Mesenchymal stem cell (in vitro differentiated cells and primary cell): Measurements from ENCODE around the gene FLRT1.

Experiments used
- DNase-seq: peaks from one replicate; pipeline ENCODE4 v3.0.0-alpha.2; 2013
- H2AFZ ChIP-seq: one replicate; pipeline ENCODE4 v1.6.1; 2013; ENCODE audit warnings: low read depth, mild to moderate bottlenecking, control low read depth, inconsistent platforms, low read length, moderate library complexity
- H2AK5ac ChIP-seq: 2 replicates; pipeline ENCODE4 v1.6.1; 2013; ENCODE audit warnings: low read length, moderate library complexity, mild to moderate bottlenecking, inconsistent platforms; ENCODE audit not compliant: severe bottlenecking
- H2BK120ac ChIP-seq: one replicate; pipeline ENCODE4 v1.6.1; 2013; ENCODE audit warnings: low read depth, mild to moderate bottlenecking, inconsistent platforms, low read length, moderate library complexity
- H2BK12ac ChIP-seq, 2 experiments: one replicate each; pipeline ENCODE4 v1.6.1; 2013; ENCODE audit warnings: inconsistent platforms in 2 of 2, low read length in 2 of 2, mild to moderate bottlenecking in 2 of 2, moderate library complexity in 2 of 2, control low read depth in 1 of 2
- H2BK15ac ChIP-seq: one replicate; pipeline ENCODE4 v1.6.1; 2013; ENCODE audit warnings: mild to moderate bottlenecking, low read depth, inconsistent platforms; ENCODE audit not compliant: poor library complexity, severe bottlenecking
- H2BK5ac ChIP-seq: 2 replicates; pipeline ENCODE4 v1.6.1; 2013; ENCODE audit warnings: low read depth, mild to moderate bottlenecking, low read length, control low read depth, inconsistent platforms; ENCODE audit not compliant: poor library complexity, severe bottlenecking
- H3K14ac ChIP-seq, 2 experiments: one replicate each; pipeline ENCODE4 v1.6.1; 2013; ENCODE audit warnings: inconsistent platforms in 2 of 2, low read length in 2 of 2, control low read depth in 1 of 2, mild to moderate bottlenecking in 1 of 2, moderate library complexity in 1 of 2
- H3K18ac ChIP-seq, 2 experiments: one replicate each; pipeline ENCODE4 v1.6.1; 2013; ENCODE audit warnings: inconsistent platforms in 2 of 2, low read length in 2 of 2, control low read depth in 1 of 2, low read depth in 1 of 2, mild to moderate bottlenecking in 1 of 2
- H3K23ac ChIP-seq, 2 experiments: one replicate each; pipeline ENCODE4 v1.6.1; 2013; ENCODE audit warnings: inconsistent platforms in 2 of 2, low read length in 2 of 2, mild to moderate bottlenecking in 2 of 2, moderate library complexity in 2 of 2, control low read depth in 1 of 2
- H3K27ac ChIP-seq: 2 replicates; pipeline ENCODE4 v1.5.1; 2013; ENCODE audit warnings: mild to moderate bottlenecking, moderate library complexity, low read length, control low read depth, inconsistent platforms; ENCODE audit not compliant: poor library complexity, severe bottlenecking
- H3K27me3 ChIP-seq, 2 experiments: 2 replicates each; pipeline versions ENCODE4 v1.6.1 to v1.7.0; 2013; ENCODE audit warnings: low read length in 2 of 2, mild to moderate bottlenecking in 2 of 2, moderate library complexity in 2 of 2, control low read depth in 1 of 2, inconsistent platforms in 1 of 2; ENCODE audit not compliant: control insufficient read depth in 1 of 2, insufficient read depth in 1 of 2
- H3K36me3 ChIP-seq, 2 experiments: 2 replicates each; pipeline versions ENCODE4 v1.6.1 to v1.7.0; 2013; ENCODE audit warnings: low read length in 2 of 2, control low read depth in 1 of 2, inconsistent platforms in 1 of 2, low read depth in 1 of 2, mild to moderate bottlenecking in 1 of 2; ENCODE audit not compliant: insufficient read depth in 2 of 2, control insufficient read depth in 1 of 2
- H3K4ac ChIP-seq, 2 experiments: one replicate each; pipeline ENCODE4 v1.6.1; 2013; ENCODE audit warnings: inconsistent platforms in 2 of 2, low read length in 2 of 2, mild to moderate bottlenecking in 2 of 2, moderate library complexity in 2 of 2, control low read depth in 1 of 2, low read depth in 1 of 2
- H3K4me1 ChIP-seq: 2 replicates; pipeline ENCODE4 v1.6.1; 2013; ENCODE audit warnings: low read depth, low read length, control low read depth; ENCODE audit not compliant: control insufficient read depth, insufficient read depth
- H3K4me2 ChIP-seq: 2 replicates; pipeline ENCODE4 v1.6.1; 2013; ENCODE audit warnings: low read length, mild to moderate bottlenecking, inconsistent platforms; ENCODE audit not compliant: poor library complexity, severe bottlenecking
- H3K4me3 ChIP-seq, 2 experiments: 2 replicates each; pipeline versions ENCODE4 v1.5.1 to v1.7.0; 2013; ENCODE audit warnings: low read length in 2 of 2, mild to moderate bottlenecking in 2 of 2, control low read depth in 1 of 2, low read depth in 1 of 2; ENCODE audit not compliant: insufficient read depth in 1 of 2
- H3K79me1 ChIP-seq: replicated peaks from 2 replicates; pipeline ENCODE4 v1.6.1; 2013; ENCODE audit warnings: mild to moderate bottlenecking, control low read depth, low read length, inconsistent platforms; ENCODE audit not compliant: poor library complexity, severe bottlenecking
- H3K9ac ChIP-seq: 2 replicates; pipeline ENCODE4 v1.7.0; 2013; ENCODE audit warnings: mild to moderate bottlenecking, low read length, moderate library complexity
- H3K9me3 ChIP-seq: 2 replicates; pipeline ENCODE4 v1.7.0; 2013; ENCODE audit warnings: mild to moderate bottlenecking, low read length; ENCODE audit not compliant: control insufficient read depth
- H4K8ac ChIP-seq: one replicate; pipeline ENCODE4 v1.6.1; 2013; ENCODE audit warnings: inconsistent platforms, mild to moderate bottlenecking, low read length, moderate library complexity
- H4K91ac ChIP-seq: one replicate; pipeline ENCODE4 v1.6.1; 2013; ENCODE audit warnings: mild to moderate bottlenecking, low read length, inconsistent platforms
- WGBS: methylation state at CpG from one replicate; pipeline ENCODE4 v1.1.7; 2013; ENCODE audit warnings: mixed read lengths; 5-methylcytosine and 5-hydroxymethylcytosine counted together

FLRT1 gene

DNA sequence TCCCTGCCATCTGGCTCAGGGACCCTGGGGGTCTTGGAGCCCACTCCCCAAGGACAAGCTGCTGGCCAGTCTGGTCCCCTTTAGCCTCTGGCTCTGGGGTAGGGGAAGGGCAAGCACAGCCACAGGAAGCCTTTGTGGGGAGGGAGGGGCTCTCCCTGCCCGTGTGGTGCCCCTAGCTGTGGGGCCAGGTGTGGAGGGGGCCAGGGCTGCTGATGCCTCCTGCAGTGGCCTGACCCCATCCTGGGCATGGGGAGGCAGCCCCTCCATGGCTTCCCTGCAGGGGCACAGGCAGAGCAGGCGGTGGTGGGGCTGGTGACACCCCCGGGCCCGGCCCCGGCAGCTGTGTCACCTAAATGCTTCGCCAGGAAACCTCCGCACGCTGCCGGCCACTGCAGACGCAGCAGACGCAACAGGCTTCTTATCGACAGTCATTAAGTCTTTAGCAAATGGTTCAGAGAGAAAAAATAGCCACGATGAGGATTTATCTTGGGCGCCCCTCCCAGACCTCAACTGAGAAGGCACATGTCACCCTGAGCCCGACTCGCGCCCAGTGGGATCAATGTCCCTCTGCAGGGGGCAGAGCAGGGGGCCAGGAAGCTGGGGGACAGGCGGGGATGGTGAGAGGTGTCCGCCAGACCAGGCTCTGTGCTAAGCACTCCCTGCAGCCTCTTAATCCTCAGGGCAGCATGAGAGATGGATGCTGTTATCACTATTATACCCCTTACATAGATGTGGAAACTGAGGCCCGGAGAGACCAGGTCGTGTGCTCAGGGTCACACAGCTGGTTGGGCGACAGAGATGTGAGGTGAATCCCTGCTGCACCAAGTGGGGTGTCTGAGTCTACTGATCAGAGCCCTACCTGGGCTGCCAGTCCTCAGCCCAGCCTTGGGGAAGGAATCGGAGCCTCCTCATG lies 33.9 kb downstream of the FLRT1 start:
- H3K4me3 ChIP-seq = no peak overlapping the region
- H3K4me2 ChIP-seq = no peak overlapping the region
- H2BK5ac ChIP-seq = no peak overlapping the region
- peaks cover 16 to 60% of the 10 kb centered on the region in 2 experiments for H3K27me3 ChIP-seq
- H3K36me3 ChIP-seq = no peaks in the 10 kb centered on the region
- H4K8ac ChIP-seq = no peak overlapping the region
- H3K23ac ChIP-seq = no peak overlapping the region
- no peak overlapping the region for H3K4ac ChIP-seq
- no peak overlapping the region for H2BK15ac ChIP-seq
- no peak overlapping the region for H2BK120ac ChIP-seq
- H3K79me1 ChIP-seq = no peaks in the 10 kb centered on the region
- H3K27ac ChIP-seq = no peak overlapping the region
- H3K4me1 ChIP-seq = no peaks in the 10 kb centered on the region
- no peak overlapping the region for H4K91ac ChIP-seq
- H3K18ac ChIP-seq = no peak overlapping the region
- no peak overlapping the region for H2AFZ ChIP-seq
- H2BK12ac ChIP-seq = no peak overlapping the region
- H3K14ac ChIP-seq = peak overlapping the region in 1 of 2 experiments; percentile 46
- no peak overlapping the region for H2AK5ac ChIP-seq
- H3K9ac ChIP-seq = no peak overlapping the region
- WGBS = 79% methylated on average over 21 of the region's 23 CpGs
- H3K9me3 ChIP-seq = no peaks in the 10 kb centered on the region
- no peak for DNase-seq

- Histone ChIP-seq H4K91ac (no peak overlapping the region), H3K14ac (no peak overlapping the region), H4K8ac (no peak overlapping the region)
These were observed 34.6 kb downstream of the FLRT1 start for GRCh38 chr11:64070314-64070681.

DNA sequence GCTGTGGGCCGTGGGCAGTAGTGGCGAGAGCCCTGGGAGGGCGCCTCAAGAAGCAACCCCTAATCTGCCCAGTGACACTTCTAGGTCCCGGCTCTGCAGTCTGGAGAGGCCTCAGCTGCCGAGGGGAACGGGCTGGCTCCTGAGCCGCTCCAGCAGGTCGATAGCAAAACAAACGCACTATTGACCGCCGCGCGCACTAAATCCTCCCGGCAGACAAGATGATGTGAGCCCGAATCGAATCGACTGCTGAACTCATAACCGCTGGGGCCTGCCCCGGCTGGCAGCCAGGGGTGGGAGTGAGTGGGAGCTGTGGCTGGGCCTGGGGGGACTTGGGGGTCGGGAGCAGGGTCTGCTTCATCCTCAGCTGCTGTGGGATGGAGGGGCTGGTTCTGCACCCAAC lies 36.1 kb downstream of the FLRT1 start:
- H3K9ac ChIP-seq = no peak overlapping the region
- H3K18ac ChIP-seq = no peak overlapping the region
- H2AFZ ChIP-seq = no peak overlapping the region
- no peak overlapping the region for H2AK5ac ChIP-seq
- H3K14ac ChIP-seq = no peak overlapping the region
- H3K4me1 ChIP-seq = no peaks in the 10 kb centered on the region
- no peak overlapping the region for H4K91ac ChIP-seq
- no peaks in the 10 kb centered on the region for H3K36me3 ChIP-seq
- no peak overlapping the region for H3K4ac ChIP-seq
- no peak overlapping the region for H3K27ac ChIP-seq
- H3K27me3 ChIP-seq = peaks cover 16 to 61% of the 10 kb centered on the region in 2 experiments
- H3K4me2 ChIP-seq = no peak overlapping the region
- H2BK15ac ChIP-seq = no peak overlapping the region
- DNase-seq = no peak
- no peak overlapping the region for H2BK12ac ChIP-seq
- H3K79me1 ChIP-seq = no peaks in the 10 kb centered on the region
- H3K9me3 ChIP-seq = no peaks in the 10 kb centered on the region
- no peak overlapping the region for H4K8ac ChIP-seq
- no peak overlapping the region for H3K23ac ChIP-seq
- H2BK120ac ChIP-seq = no peak overlapping the region
- no peak overlapping the region for H3K4me3 ChIP-seq
- 94% methylated on average over 20 of the region's 20 CpGs for WGBS
- no peak overlapping the region for H2BK5ac ChIP-seq

More at GRCh38 chr11:64070314-64070681, 34.6 kb downstream of the FLRT1 start:
- H3K4ac ChIP-seq = no peak overlapping the region
- H3K27ac ChIP-seq = no peak overlapping the region
- H3K9ac ChIP-seq = no peak overlapping the region
- H2BK5ac ChIP-seq = no peak overlapping the region
- no peak overlapping the region for H2BK12ac ChIP-seq
- no peak overlapping the region for H3K4me2 ChIP-seq
- H3K4me3 ChIP-seq = no peak overlapping the region
- H3K9me3 ChIP-seq = no peaks in the 10 kb centered on the region
- WGBS = 62% methylated on average over 12 of the region's 12 CpGs
- no peak overlapping the region for H2BK120ac ChIP-seq
- no peaks in the 10 kb centered on the region for H3K4me1 ChIP-seq
- no peak overlapping the region for H3K23ac ChIP-seq
- no peak overlapping the region for H2AK5ac ChIP-seq
- DNase-seq = no peak
- H3K18ac ChIP-seq = no peak overlapping the region
- H3K27me3 ChIP-seq = peaks cover 19 to 62% of the 10 kb centered on the region in 2 experiments
- no peaks in the 10 kb centered on the region for H3K36me3 ChIP-seq
- H3K79me1 ChIP-seq = no peaks in the 10 kb centered on the region
- no peak overlapping the region for H2AFZ ChIP-seq
- H2BK15ac ChIP-seq = no peak overlapping the region

DNA sequence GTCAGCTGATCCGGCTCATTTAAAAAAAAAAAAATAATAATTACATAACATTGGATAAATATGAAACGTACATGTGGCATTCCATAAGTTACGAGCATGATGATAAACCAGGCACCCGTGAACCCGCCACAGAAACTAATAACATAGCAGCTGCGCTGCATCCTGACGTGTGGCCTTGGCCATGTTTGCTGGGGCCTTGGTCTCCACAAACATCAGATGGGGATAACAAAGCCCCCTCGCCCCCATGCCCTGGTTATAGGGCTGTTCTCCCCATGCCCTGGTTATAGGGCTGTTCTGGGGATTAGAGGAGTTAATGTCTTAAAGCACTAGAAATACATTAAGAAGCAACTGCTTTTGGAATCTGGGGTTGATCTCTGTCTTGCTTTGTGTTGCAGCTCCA lies 36.7 kb downstream of the FLRT1 start:
- Histone ChIP-seq H3K27ac (no peak overlapping the region), H3K4me3 (no peak overlapping the region), H3K9me3 (no peaks in the 10 kb centered on the region), H2BK12ac (no peak overlapping the region), H3K79me1 (no peaks in the 10 kb centered on the region), H3K23ac (no peak overlapping the region), H2BK5ac (no peak overlapping the region), H2AK5ac (no peak overlapping the region), H2AFZ (no peak overlapping the region), H3K18ac (no peak overlapping the region), H3K9ac (no peak overlapping the region), H2BK120ac (no peak overlapping the region), H2BK15ac (no peak overlapping the region), H4K8ac (no peak overlapping the region), H3K4me1 (no peaks in the 10 kb centered on the region), H4K91ac (no peak overlapping the region), H3K4ac (no peak overlapping the region), H3K27me3 (peaks cover 14 to 56% of the 10 kb centered on the region in 2 experiments), H3K36me3 (no peaks in the 10 kb centered on the region), H3K14ac (no peak overlapping the region), H3K4me2 (no peak overlapping the region)
- DNase-seq = no peak
- WGBS = 90% methylated on average over 7 of the region's 8 CpGs
